GM12872 (cell line): ENCODE data around the gene P2RY6.

Experiments used
- TF ChIP-seq, protein P1 (sequence below): IDR thresholded peaks from 3 replicates; pipeline ENCODE4 v1.5.1; 2011; ENCODE audit warnings: low read depth, mild to moderate bottlenecking, low read length, moderate library complexity; ENCODE audit not compliant: insufficient read depth

P2RY6 gene

DNA sequence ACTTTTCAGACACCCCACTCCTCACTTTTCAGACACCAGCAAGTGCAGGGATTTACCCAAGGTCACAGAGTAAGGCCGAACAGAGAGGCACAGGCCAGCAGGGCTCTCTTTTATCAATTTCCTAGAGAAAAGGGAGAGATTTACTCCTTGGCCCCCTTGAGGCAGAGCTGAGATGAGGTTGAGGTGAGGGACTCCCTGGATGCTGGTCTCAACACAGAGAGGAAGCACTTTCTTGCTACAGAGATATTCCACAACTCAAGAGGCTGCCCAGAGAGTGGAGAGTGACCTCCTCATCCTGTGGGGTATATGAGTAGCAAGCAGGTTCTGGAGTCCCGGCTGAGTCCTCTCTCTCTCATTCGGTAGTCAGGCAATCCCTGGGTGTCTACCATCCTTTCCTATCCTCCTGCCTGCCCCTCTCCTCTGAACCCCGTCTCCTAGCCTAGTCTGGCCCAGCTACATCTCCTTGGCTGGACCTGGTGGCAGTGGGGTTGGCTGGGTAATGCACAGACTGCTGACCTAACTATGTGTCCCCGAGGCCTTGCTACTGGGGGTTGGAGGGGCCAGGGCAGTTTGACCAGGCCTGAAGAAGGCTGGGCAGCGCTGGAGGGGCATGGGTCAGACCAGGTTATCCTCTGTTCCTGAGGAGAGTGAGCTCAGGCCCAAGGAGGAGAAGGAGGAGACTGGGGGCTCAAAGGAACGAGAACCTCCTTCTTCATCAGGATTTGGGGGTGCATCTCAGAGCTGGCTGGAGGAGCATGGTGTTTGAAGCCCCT, 34.1 kb downstream of the P2RY6 start:
- TF ChIP-seq, protein P1, sequence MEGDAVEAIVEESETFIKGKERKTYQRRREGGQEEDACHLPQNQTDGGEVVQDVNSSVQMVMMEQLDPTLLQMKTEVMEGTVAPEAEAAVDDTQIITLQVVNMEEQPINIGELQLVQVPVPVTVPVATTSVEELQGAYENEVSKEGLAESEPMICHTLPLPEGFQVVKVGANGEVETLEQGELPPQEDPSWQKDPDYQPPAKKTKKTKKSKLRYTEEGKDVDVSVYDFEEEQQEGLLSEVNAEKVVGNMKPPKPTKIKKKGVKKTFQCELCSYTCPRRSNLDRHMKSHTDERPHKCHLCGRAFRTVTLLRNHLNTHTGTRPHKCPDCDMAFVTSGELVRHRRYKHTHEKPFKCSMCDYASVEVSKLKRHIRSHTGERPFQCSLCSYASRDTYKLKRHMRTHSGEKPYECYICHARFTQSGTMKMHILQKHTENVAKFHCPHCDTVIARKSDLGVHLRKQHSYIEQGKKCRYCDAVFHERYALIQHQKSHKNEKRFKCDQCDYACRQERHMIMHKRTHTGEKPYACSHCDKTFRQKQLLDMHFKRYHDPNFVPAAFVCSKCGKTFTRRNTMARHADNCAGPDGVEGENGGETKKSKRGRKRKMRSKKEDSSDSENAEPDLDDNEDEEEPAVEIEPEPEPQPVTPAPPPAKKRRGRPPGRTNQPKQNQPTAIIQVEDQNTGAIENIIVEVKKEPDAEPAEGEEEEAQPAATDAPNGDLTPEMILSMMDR, result 0 out of 3 replicates have a peak, but pooled peaks have one; percentile 14

DNA sequence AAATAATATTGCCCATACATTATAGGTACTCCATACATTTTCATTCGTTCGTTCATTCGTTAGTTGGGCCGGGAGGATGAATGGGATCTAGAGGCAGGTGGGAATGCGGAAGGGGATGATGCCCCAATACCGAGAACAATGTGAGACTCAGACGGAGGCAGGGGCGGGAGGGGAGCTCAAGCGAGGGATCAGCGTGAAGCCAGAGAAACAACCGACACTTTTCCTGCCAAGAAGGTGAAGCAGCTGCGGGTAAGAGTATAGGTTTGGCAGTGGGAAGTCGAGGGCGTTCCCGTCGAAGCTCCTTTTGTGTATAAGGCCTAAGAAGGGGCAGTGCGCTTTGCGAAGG, 34.8 kb downstream of the P2RY6 start:
- TF ChIP-seq, protein P1, result no peak

DNA sequence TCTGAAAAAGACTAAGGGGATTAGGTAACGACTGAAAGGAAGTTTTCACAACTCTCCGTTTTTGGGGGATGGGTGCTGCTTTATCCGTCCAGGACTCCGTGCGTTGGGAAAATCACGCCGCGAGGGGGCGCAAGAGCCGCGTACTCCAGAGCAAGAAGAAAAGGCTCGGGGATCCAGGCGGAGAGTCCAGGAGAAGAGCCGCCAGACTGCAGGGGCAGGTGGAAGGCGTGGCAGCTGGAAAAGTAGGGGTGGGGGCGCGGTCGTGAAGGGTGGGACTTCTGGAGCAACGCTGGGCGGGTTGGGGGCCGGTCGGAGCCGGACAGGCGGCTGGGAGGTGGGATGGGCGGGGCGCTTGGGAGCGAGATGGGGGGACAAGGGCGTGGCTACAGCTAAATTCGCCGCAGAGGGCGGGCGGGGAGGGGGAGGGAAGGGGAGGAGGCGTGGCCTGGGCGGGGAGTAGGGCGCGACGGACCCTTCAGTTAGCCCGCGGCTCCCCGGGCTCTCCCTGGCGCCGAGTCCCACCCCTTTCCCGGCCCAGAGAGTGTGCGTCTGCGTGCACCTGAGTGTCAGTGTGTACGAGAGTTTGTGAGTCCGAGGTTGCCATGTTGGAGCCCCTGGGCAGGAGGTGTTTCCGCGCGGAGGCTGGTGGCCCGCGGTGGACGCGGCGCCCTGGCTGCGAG, 35.3 kb downstream of the P2RY6 start:
- TF ChIP-seq, protein P1, result peak; percentile 80

DNA sequence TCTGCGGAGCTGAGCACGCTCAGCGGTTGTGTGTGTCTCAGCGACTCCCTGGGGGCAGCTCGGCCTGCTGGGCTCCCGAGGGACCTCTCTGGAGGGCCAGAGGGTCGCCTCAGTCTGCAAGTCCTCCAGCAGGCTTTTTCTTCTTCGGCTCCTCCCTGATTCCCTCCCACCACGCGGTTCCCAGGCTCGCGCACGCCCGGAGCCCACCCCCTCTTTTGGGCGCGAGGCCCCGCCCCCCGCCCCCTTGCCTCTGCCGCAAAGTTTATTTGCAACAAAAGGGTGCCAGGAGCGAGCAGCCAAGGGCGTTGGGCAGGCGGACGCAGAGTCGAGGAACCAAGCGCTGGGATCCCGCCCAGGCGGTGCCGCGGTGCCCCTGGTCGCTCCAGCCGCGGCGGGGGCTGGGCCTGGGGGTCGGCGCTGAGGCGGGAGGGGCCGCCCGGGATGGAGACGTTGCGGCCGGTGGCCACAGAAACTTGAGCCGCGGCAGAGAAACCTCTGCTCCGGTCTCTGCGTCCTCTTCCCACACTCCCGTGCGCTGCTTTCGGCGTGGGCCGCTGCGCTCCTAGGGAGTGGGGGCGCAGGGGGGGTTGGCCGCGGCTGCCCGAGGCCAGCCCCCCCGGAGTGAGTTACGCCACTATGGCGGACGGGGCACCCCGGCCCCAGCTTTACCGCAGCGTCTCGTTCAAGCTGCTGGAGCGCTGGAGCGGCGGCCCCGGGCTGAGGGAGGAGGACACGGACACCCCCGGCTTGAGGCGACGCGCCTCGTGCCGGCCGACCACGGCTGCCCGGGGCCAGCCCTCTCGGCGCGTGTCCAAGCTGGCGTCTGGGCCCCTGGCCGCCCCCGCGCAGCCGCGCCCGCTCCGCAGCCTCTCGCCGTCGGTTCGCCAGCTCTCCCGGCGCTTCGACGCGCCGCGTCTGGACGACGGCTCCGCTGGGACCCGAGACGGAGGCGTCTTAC, 36.1 kb downstream of the P2RY6 start, which contains the start of gene ARHGEF17:
Gene ARHGEF17 (plus strand): TSS at position 274 of the 958 bp plus-strand sequence. CDS start 363 bp downstream, at position 637.
- TF ChIP-seq, protein P1, result no peak

DNA sequence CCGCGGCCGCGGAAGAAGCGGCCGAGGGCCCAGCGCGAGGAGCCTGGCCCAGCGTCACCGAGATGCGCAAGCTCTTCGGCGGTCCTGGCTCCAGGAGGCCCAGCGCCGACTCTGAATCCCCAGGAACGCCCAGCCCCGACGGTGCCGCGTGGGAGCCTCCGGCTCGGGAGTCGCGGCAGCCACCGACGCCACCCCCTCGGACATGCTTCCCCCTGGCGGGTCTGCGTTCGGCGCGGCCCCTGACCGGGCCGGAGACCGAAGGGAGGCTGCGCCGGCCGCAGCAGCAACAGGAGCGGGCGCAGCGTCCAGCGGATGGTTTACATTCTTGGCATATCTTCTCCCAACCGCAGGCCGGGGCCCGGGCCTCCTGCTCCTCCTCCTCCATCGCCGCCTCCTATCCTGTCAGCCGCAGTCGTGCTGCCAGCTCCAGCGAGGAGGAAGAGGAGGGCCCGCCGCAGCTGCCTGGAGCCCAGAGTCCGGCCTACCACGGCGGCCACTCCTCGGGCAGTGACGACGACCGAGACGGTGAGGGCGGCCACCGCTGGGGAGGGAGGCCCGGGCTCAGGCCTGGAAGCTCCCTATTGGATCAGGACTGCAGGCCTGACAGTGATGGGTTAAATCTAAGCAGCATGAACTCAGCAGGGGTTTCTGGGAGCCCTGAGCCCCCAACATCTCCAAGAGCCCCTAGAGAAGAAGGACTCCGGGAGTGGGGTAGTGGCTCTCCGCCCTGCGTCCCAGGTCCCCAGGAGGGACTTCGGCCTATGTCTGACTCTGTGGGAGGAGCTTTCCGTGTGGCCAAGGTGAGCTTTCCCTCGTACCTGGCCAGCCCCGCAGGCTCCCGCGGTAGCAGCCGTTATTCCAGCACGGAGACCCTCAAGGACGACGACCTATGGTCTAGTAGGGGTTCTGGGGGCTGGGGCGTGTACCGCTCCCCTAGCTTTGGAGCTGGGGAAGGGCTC, 37.1 kb downstream of the P2RY6 start:
- TF ChIP-seq, protein P1, result no peak

DNA sequence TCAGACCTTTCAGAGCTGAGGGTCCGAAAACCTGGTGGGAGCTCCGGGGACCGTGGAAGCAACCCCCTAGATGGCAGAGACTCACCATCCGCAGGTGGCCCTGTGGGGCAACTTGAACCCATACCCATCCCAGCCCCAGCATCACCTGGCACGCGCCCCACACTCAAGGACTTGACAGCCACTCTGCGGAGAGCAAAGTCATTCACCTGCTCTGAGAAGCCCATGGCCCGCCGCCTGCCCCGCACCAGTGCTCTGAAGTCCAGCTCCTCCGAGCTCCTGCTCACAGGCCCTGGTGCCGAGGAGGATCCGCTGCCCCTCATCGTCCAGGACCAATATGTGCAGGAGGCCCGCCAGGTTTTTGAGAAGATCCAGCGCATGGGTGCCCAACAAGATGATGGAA, 37.9 kb downstream of the P2RY6 start:
- TF ChIP-seq, protein P1, result no peak
